ENCODE results near the gene POLR2F. TPM values are rescaled to one million over a fixed set of nuclear protein-coding genes. Genes with fewer than 3 reads are reported as not detected.

Gene POLR2F
- total RNA-seq, 1 experiment from 2014 or later, result 107 TPM

GRCh38 chr22:37907036-37907954 is 46.2 kb upstream of the POLR2F start (continued):
- TF ChIP-seq ELF1 (IDR thresholded peaks at IDR 0.05; ENCODE audit: borderline replicate concordance, low read depth) (no peak), FOSL1 (IDR thresholded peaks at IDR 0.05; ENCODE audit: low read depth) (no peak), CBX3 (IDR thresholded peaks at IDR 0.05; ENCODE audit: low read depth) (no peak), ZFX (IDR thresholded peaks at IDR 0.05) (no peak), ATF3 (IDR thresholded peaks at IDR 0.05) (no peak), EZH2phosphoT487 (IDR thresholded peaks at IDR 0.05; ENCODE audit: borderline replicate concordance) (no peak)

GRCh38 chr22:37909766-37910165 is 43.7 kb upstream of the POLR2F start:
- H4K20me1 ChIP-seq (ENCODE audit: insufficient read depth), result no peaks in the 10 kb centered on the region
- H3K9ac ChIP-seq (ENCODE audit: low read length), result no peak overlapping the region
- peaks cover 4 to 6% of the 10 kb centered on the region in 2 experiments; a peak in 2 of 4 replicates for H3K36me3 ChIP-seq (ENCODE audit: control insufficient read depth in 1 of 2, insufficient read depth in 2 of 2, low read length in 2 of 2)
- H3K9me3 ChIP-seq (ENCODE audit: control insufficient read depth in 1 of 2, insufficient read depth in 1 of 2, low read depth in 1 of 2, low read length in 2 of 2), result no peaks in the 10 kb centered on the region
- intact Hi-C loops (cut with micrococcal nuclease), result no loop called here
- no peak overlapping the region for H3K4me2 ChIP-seq (ENCODE audit: low read length)
- ChIA-PET POLR2A (no interaction called here), RAD21 (ENCODE audit: low non-redundant PET in 1 of 2, low total read pairs in 2 of 2, uncharacterized antibody in 2 of 2, unreplicated experiment in 2 of 2) (no interaction called here), CTCF (no interaction called here)
- no peak overlapping the region for H2AFZ ChIP-seq (ENCODE audit: low read depth, low read length, poor library complexity, severe bottlenecking)
- H3K4me1 ChIP-seq (ENCODE audit: control insufficient read depth in 1 of 2, insufficient read depth in 2 of 2, low read length in 2 of 2), result peaks cover 17 to 34% of the 10 kb centered on the region in 2 experiments
- H3K79me2 ChIP-seq (ENCODE audit: insufficient read depth, low read length), result peaks cover 31% of the 10 kb centered on the region
- H3K4me3 ChIP-seq (replicated peaks in 1 of 2; ENCODE audit: low read depth in 1 of 2, low read length in 2 of 2), result no peak overlapping the region
- TF ChIP-seq ATF3 (IDR thresholded peaks at IDR 0.05) (no peak), ZBTB33 (IDR thresholded peaks at IDR 0.05; ENCODE audit: extremely low read depth, insufficient replicate concordance, low read length) (no peak), RAD21 (IDR thresholded peaks at IDR 0.05; ENCODE audit: low read depth) (no peak), EZH2phosphoT487 (IDR thresholded peaks at IDR 0.05; ENCODE audit: borderline replicate concordance) (no peak), ZNF274 (IDR thresholded peaks at IDR 0.05; ENCODE audit: low read depth, low read length) (no peak), CBX3 (IDR thresholded peaks at IDR 0.05; ENCODE audit: low read depth) (no peak), POLR2A (IDR thresholded peaks at IDR 0.05; ENCODE audit: borderline replicate concordance, extremely low read depth, insufficient read depth, insufficient read length) (no peak), POLR2AphosphoS5 (IDR thresholded peaks at IDR 0.05; ENCODE audit: low read depth, low read length) (no peak), YY1 (IDR thresholded peaks at IDR 0.05; ENCODE audit: extremely low read depth, insufficient replicate concordance, low read depth, low read length) (no peak), CEBPB (IDR thresholded peaks at IDR 0.05; ENCODE audit: low read depth) (no peak), MAX (IDR thresholded peaks at IDR 0.05) (no peak)
- H3K9me2 ChIP-seq (ENCODE audit: insufficient read depth), result no peaks in the 10 kb centered on the region
- H3K27me3 ChIP-seq (ENCODE audit: insufficient read depth, low read length), result no peaks in the 10 kb centered on the region
- ATAC-seq (no peak), DNase-seq (ENCODE audit: low read depth, low spot score) (no peak)
- H3K27ac ChIP-seq (ENCODE audit: low read depth, low read length), result no peak overlapping the region
- no TSS peak for BruUV-seq (replicated peaks)
